Smooth muscle cell (in vitro differentiated cells): ENCODE results near the gene DUSP15. TPM values are rescaled to one million over a fixed set of nuclear protein-coding genes. Genes with fewer than 3 reads are reported as not detected.

ENCODE experiments used
- DNase-seq: peaks from one replicate; lab custom pipeline; 2025; ENCODE audit not compliant: unreplicated experiment; lab: John Stamatoyannopoulos, UW
- H2AFZ ChIP-seq: fragments of 200-600 bp; sonication (generic); 2 replicates; pipeline ENCODE4 v1.6.0; 2016; ENCODE audit warnings: antibody characterized with exemption, low read depth, mild to moderate bottlenecking
- H3F3A ChIP-seq: fragments of 200-600 bp; sonication (generic); 2 replicates; pipeline ENCODE4 v1.6.0; 2017; ENCODE audit warnings: antibody characterized with exemption, low read depth
- H3K27ac ChIP-seq: fragments of 200-600 bp; sonication (generic); 2 replicates; pipeline ENCODE4 v1.5.1; 2016; ENCODE audit warnings: low read depth, mild to moderate bottlenecking
- H3K27me3 ChIP-seq: fragments of 200-600 bp; sonication (generic); 2 replicates; pipeline ENCODE4 v1.6.1; 2016; ENCODE audit warnings: low read depth, mild to moderate bottlenecking
- H3K36me3 ChIP-seq: fragments of 200-600 bp; sonication (generic); 2 replicates; pipeline ENCODE4 v1.5.1; 2016; ENCODE audit warnings: low read depth
- H3K4me1 ChIP-seq: fragments of 200-600 bp; sonication (generic); 2 replicates; pipeline ENCODE4 v1.5.1; 2016; ENCODE audit warnings: low read depth
- H3K4me2 ChIP-seq: fragments of 200-600 bp; sonication (generic); 2 replicates; pipeline ENCODE4 v1.6.0; 2016; ENCODE audit warnings: mild to moderate bottlenecking
- H3K4me3 ChIP-seq: fragments of 200-600 bp; sonication (generic); 2 replicates; pipeline ENCODE4 v1.5.1; 2016; ENCODE audit warnings: mild to moderate bottlenecking
- H3K79me2 ChIP-seq: fragments of 200-600 bp; sonication (generic); 2 replicates; pipeline ENCODE4 v1.6.0; 2016; ENCODE audit warnings: low read depth, mild to moderate bottlenecking
- H3K9ac ChIP-seq: fragments of 200-600 bp; sonication (generic); 2 replicates; pipeline ENCODE4 v1.6.0; 2016; ENCODE audit warnings: low read depth
- H3K9me3 ChIP-seq: fragments of 200-600 bp; sonication (generic); replicated peaks from 2 replicates; pipeline ENCODE4 v1.5.1; 2016; ENCODE audit warnings: low read depth
- H4K20me1 ChIP-seq: fragments of 200-600 bp; sonication (generic); 2 replicates; pipeline ENCODE4 v1.6.0; 2016; ENCODE audit warnings: low read depth
- WGBS: methylation state at CpG from one replicate; pipeline ENCODE4 v1.1.7; 2016; ENCODE audit warnings: low lambda C conversion rate; 5-methylcytosine and 5-hydroxymethylcytosine counted together
- polyA plus RNA-seq: library from polyadenylated mRNA; unstranded; fragments of >200 nt; fragmentation: Nextera tagmentation; extraction: Ambion mirVana; gene quantifications from 2 replicates; pipeline ENCODE4 v1.2.1, GENCODE V29; 2016
- total RNA-seq: library from RNA; depleted of rRNA; stranded (reverse); fragments of >200 nt; gene quantifications from 2 replicates; pipeline ENCODE4 v1.2.3, GENCODE V29; 2014
- TF ChIP-seq, protein P1 (sequence below): fragments of 200-600 bp; sonication (generic); IDR thresholded peaks from 2 replicates; pipeline ENCODE4 v1.5.1; 2017; ENCODE audit warnings: borderline replicate concordance, mild to moderate bottlenecking, antibody characterized with exemption; ENCODE audit not compliant: insufficient read depth, poor library complexity, severe bottlenecking

Gene DUSP15
- total and polyA plus RNA-seq, 2 experiments from 2014 or later: 6.2 to 10.2 TPM

DNA sequence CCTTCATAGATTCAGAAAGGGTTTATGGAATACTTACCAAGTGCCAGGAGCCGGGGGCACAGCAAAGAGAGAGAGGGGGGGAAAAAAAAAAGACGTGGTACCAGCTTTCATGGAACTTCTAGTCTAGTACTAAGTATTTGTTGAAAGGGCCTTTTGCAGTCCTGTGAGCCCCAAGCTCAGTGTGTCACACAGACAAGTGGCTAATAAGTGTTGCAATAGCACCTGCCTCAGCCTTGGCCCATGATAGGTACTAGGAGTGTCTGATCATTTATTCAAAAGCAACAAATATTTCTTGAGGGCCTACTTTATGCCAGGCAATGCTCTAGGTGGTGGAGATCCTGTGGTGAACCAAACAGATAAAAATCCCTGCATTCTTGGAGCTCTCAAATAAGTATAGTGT lies 43.3 kb downstream of the DUSP15 start:
- Histone ChIP-seq H3K9me3 (no peaks in the 10 kb centered on the region), H3K9ac (no peak overlapping the region), H3K4me2 (no peak overlapping the region), H4K20me1 (no peaks in the 10 kb centered on the region), H3K4me3 (no peak overlapping the region), H3K79me2 (no peaks in the 10 kb centered on the region), H2AFZ (no peak overlapping the region), H3K36me3 (no peaks in the 10 kb centered on the region), H3K4me1 (no peaks in the 10 kb centered on the region), H3F3A (no peaks in the 10 kb centered on the region), H3K27me3 (no peaks in the 10 kb centered on the region), H3K27ac (no peak overlapping the region)
- WGBS: 74% methylated on average over 2 of the region's 2 CpGs
- no peak for DNase-seq
- TF ChIP-seq, protein P1, sequence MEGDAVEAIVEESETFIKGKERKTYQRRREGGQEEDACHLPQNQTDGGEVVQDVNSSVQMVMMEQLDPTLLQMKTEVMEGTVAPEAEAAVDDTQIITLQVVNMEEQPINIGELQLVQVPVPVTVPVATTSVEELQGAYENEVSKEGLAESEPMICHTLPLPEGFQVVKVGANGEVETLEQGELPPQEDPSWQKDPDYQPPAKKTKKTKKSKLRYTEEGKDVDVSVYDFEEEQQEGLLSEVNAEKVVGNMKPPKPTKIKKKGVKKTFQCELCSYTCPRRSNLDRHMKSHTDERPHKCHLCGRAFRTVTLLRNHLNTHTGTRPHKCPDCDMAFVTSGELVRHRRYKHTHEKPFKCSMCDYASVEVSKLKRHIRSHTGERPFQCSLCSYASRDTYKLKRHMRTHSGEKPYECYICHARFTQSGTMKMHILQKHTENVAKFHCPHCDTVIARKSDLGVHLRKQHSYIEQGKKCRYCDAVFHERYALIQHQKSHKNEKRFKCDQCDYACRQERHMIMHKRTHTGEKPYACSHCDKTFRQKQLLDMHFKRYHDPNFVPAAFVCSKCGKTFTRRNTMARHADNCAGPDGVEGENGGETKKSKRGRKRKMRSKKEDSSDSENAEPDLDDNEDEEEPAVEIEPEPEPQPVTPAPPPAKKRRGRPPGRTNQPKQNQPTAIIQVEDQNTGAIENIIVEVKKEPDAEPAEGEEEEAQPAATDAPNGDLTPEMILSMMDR: no peak

DNA sequence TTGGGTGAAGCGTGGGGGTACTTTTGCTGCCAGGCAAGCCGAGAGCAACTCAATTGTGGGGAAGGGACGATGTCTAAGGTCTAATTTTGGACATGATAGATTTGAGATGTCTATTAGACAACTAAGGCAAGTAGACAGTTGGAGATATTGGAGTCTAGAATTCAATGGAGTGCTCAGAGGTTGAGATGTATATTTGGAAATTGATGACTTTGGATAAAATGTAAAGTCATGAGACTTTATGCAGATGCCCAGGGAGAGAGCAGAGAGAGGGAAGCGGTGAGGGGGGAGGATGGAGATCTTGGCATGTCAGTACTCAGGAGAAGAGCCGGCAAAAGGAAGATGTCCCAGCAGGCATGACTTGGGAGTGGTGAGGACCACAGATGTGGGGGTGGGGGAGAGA lies 44.3 kb downstream of the DUSP15 start:
- TF ChIP-seq, protein P1: no peak
- Histone ChIP-seq H3K9ac (no peak overlapping the region), H2AFZ (no peak overlapping the region), H3K36me3 (no peaks in the 10 kb centered on the region), H3F3A (no peaks in the 10 kb centered on the region), H3K79me2 (no peaks in the 10 kb centered on the region), H3K27ac (no peak overlapping the region), H3K27me3 (no peaks in the 10 kb centered on the region), H3K4me1 (no peaks in the 10 kb centered on the region), H4K20me1 (no peaks in the 10 kb centered on the region), H3K4me3 (no peak overlapping the region), H3K4me2 (no peak overlapping the region), H3K9me3 (no peaks in the 10 kb centered on the region)
- no peak for DNase-seq
- 91% methylated on average over 5 of the region's 5 CpGs for WGBS

DNA sequence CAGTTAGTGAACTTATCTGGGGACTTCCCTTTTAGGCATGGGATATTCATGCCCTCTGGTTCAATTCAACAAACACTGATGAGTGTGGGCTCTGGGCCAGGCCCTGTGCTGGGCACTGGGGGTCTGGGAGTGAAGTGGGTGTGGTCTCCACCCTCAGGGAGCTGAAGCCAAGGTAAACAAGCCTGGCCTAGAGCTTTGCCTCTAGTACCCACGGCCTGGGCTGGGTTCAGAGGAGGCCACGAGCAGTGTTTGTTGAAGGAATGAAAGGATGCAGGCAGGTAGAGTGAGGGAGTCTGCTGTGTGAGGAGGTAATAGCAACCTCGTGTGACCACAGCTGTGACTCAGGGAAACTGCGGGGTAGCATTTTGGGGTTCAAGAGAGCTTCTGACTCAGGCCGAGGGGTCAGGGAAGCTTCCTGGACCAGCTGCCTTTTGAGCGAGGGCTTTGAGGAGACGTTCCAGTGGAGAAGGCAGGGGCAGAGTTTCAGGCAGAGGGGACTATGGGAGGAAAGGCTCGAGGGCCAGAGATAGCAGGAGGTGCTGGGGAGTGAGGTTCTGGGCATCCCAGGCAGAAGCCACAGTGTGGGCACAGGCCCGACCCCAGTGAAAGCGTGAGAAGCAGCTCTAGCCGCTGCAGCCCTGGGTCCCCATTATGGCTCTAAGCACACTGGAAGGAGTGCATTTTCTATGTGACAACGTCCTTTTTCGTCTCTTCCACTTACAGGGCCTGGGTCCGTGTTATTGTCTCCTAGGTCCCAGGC lies 45.6 kb downstream of the DUSP15 start:
- WGBS: 89% methylated on average over 14 of the region's 14 CpGs
- Histone ChIP-seq H3K36me3 (no peaks in the 10 kb centered on the region), H4K20me1 (no peaks in the 10 kb centered on the region), H3K4me1 (no peaks in the 10 kb centered on the region), H3F3A (no peaks in the 10 kb centered on the region), H2AFZ (no peak overlapping the region), H3K9ac (no peak overlapping the region), H3K27me3 (no peaks in the 10 kb centered on the region), H3K27ac (no peak overlapping the region), H3K4me3 (no peak overlapping the region), H3K79me2 (no peaks in the 10 kb centered on the region), H3K4me2 (no peak overlapping the region), H3K9me3 (no peaks in the 10 kb centered on the region)
- TF ChIP-seq, protein P1: no peak
- DNase-seq: no peak

DNA sequence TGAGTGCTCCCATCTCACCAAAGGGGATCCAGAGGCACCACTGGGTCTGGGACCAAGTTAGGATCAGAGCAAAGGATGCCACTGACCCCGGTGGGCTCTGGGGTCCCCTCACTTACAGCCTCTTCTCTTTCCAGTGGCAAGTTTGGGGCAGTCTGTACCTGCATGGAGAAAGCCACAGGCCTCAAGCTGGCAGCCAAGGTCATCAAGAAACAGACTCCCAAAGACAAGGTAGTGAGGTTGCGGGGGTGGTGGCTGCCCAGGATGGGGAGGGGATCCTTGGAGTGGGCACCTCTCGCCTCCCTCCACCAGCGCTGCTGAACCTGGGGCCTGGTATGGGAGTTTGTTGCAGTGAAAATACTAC lies 46.2 kb downstream of the DUSP15 start:
- no peaks in the 10 kb centered on the region for H3F3A ChIP-seq
- no peak for DNase-seq
- 95% methylated on average over 4 of the region's 4 CpGs for WGBS
- no peak overlapping the region for H3K9ac ChIP-seq
- no peaks in the 10 kb centered on the region for H3K4me1 ChIP-seq
- no peaks in the 10 kb centered on the region for H4K20me1 ChIP-seq
- H3K79me2 ChIP-seq: no peaks in the 10 kb centered on the region
- no peak overlapping the region for H2AFZ ChIP-seq
- no peaks in the 10 kb centered on the region for H3K36me3 ChIP-seq
- H3K4me2 ChIP-seq: no peak overlapping the region
- H3K9me3 ChIP-seq: no peaks in the 10 kb centered on the region
- no peak overlapping the region for H3K4me3 ChIP-seq
- TF ChIP-seq, protein P1: no peak
- H3K27me3 ChIP-seq: no peaks in the 10 kb centered on the region
- H3K27ac ChIP-seq: no peak overlapping the region
